K562 (cell line): ENCODE data around the gene RNASEH2C.

Source experiments
- CREB3 ChIP-seq: fragments of 450-650 bp; conservative IDR thresholded peaks from 2 replicates; pipeline ENCODE4 v1.6.1; 2016; ENCODE audit warnings: missing genetic modification characterization, low read depth, mild to moderate bottlenecking, missing compliant biosample characterization, moderate library complexity
- CTCF ChIP-seq, 3 experiments: IDR thresholded peaks in 2 of 3; conservative IDR thresholded peaks in 1 of 3; 2 replicates each; pipeline ENCODE4 v1.5.1; 2011 to 2012; ENCODE audit warnings: low read length in 3 of 3, mild to moderate bottlenecking in 3 of 3, control low read depth in 2 of 3, improper control_type of control experiment in 1 of 3, inconsistent platforms in 1 of 3, low read depth in 1 of 3, mixed read lengths in 1 of 3, moderate library complexity in 1 of 3; ENCODE audit not compliant: insufficient read depth in 2 of 3
- EGR1 ChIP-seq: fragments of 450-650 bp; conservative IDR thresholded peaks from 2 replicates; pipeline ENCODE4 v1.6.1; 2017; ENCODE audit warnings: mild to moderate bottlenecking
- ELF1 ChIP-seq: fragments of 200-800 bp; sonication (Bioruptor generic); IDR thresholded peaks from 2 replicates; pipeline ENCODE4 v1.6.1; 2016; ENCODE audit warnings: missing genetic modification characterization, missing compliant biosample characterization
- HCFC1 ChIP-seq: IDR thresholded peaks from 2 replicates; pipeline ENCODE4 v1.6.1; 2012; ENCODE audit warnings: low read depth, low read length, improper control_type of control experiment
- POLR2A ChIP-seq: fragments of 450-650 bp; conservative IDR thresholded peaks from 2 replicates; pipeline ENCODE4 v1.6.1; 2016
- PRPF4 ChIP-seq: fragments of 200-400 bp; formaldehyde crosslinking; IDR thresholded peaks from one replicate; pipeline ENCODE4 v1.6.1; 2017; ENCODE audit warnings: low read length, low read depth, mild to moderate bottlenecking; ENCODE audit not compliant: insufficient read depth, poor library complexity, severe bottlenecking
- SP2 ChIP-seq: IDR thresholded peaks from 2 replicates; pipeline ENCODE4 v1.6.1; 2011; ENCODE audit warnings: mild to moderate bottlenecking, low read depth, low read length, moderate library complexity; ENCODE audit not compliant: poor library complexity, severe bottlenecking; ENCODE audit errors: extremely low read depth
- SREBF1 ChIP-seq: fragments of 150-350 bp; IDR thresholded peaks from 2 replicates; pipeline ENCODE4 v1.6.1; 2014; ENCODE audit warnings: antibody characterized with exemption, low read depth, low read length, borderline replicate concordance
- UBTF ChIP-seq, 2 experiments: IDR thresholded peaks; 2 replicates each; pipeline ENCODE4 v1.6.1; 2012; ENCODE audit warnings: improper control_type of control experiment in 2 of 2, low read depth in 2 of 2, low read length in 2 of 2, borderline replicate concordance in 1 of 2
- ZBTB43 ChIP-seq: sonication (generic); formaldehyde crosslinking; IDR thresholded peaks from 2 replicates; pipeline ENCODE4 v1.8.0; 2023; ENCODE audit warnings: mild to moderate bottlenecking, missing genetic modification reagents
- ZNF717 ChIP-seq: fragments of 250-450 bp; sonication (Bioruptor Pico); IDR thresholded peaks from 2 replicates; pipeline ENCODE4 v1.5.0; 2021
- TF ChIP-seq, protein P1 (sequence below): sonication (generic); formaldehyde crosslinking; IDR thresholded peaks from 2 replicates; pipeline ENCODE4 v1.5.0; 2020; ENCODE audit warnings: missing genetic modification reagents
- TF ChIP-seq, protein P2 (sequence below): sonication (generic); formaldehyde crosslinking; IDR thresholded peaks from 2 replicates; pipeline ENCODE4 v1.8.0; 2022; ENCODE audit warnings: missing genetic modification reagents, mild to moderate bottlenecking, moderate library complexity, borderline replicate concordance

DNA sequence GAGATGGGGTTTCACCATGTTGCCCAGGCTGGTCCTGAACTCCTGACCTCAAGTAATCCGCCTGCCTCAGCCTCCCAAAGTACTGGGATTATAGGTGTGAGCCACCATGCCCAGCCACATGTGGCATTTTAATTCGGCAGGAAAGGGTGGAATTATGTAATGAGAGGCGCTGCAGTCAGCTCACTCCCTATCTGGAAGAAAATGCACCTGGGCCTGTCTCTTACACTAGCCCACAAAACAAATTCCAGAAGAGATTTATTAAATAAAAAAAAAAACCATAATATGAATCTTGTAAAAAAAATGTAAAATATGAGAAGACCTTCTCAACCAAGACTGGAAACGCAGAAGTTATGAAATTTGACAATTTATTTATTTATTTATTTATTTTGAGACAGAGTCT is 16.8 kb downstream of the RNASEH2C start:
- TF ChIP-seq ZBTB43 (no peak), CTCF (IDR thresholded peaks at IDR 0.05 in 2 of 3, conservative IDR thresholded peaks at IDR 0.05 in 1 of 3; ENCODE audit: insufficient read depth in 2 of 3, low read depth in 1 of 3, low read length in 3 of 3) (no peak), UBTF (IDR thresholded peaks at IDR 0.05; ENCODE audit: borderline replicate concordance in 1 of 2, low read depth in 2 of 2, low read length in 2 of 2) (no peak), ZNF717 (CRISPR knock-in tag) (no peak), HCFC1 (no peak), ELF1 (tag) (no peak), PRPF4 (no peak), POLR2A (no peak), SP2 (no peak), CREB3 (tag) (no peak), SREBF1 (no peak), EGR1 (no peak)
- TF ChIP-seq, protein P1, sequence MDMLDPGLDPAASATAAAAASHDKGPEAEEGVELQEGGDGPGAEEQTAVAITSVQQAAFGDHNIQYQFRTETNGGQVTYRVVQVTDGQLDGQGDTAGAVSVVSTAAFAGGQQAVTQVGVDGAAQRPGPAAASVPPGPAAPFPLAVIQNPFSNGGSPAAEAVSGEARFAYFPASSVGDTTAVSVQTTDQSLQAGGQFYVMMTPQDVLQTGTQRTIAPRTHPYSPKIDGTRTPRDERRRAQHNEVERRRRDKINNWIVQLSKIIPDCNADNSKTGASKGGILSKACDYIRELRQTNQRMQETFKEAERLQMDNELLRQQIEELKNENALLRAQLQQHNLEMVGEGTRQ (CRISPR knock-in tag), result no peak
- TF ChIP-seq, protein P2, sequence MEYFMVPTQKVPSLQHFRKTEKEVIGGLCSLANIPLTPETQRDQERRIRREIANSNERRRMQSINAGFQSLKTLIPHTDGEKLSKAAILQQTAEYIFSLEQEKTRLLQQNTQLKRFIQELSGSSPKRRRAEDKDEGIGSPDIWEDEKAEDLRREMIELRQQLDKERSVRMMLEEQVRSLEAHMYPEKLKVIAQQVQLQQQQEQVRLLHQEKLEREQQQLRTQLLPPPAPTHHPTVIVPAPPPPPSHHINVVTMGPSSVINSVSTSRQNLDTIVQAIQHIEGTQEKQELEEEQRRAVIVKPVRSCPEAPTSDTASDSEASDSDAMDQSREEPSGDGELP, result no peak
